ENCODE results near the gene ANKRD12. TPM values are rescaled to one million over a fixed set of nuclear protein-coding genes. Genes with fewer than 3 reads are reported as not detected.

The ANKRD12 gene
- total RNA-seq, 4 donors from 2014 or later = 45.6 to 58.6 (median 47.4) TPM

DNA sequence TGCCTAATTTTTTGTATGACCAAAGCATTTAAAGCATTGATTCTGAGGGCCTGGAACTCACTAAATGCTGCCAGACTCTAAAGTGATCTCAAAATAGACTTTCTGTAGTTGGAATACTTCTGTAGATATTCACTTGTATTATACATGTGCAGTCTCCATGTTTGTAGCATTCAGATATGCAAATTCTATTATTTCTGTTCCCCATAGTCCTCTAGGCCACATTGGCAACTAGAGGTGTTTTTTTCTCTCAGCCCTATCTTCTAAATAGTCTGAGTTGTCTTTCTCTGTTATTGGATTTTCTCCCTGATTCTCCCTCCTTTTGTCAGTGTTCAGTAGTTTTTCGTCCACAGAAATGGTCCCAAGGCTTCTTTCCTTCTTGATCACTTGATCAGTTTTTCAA lies 38.5 kb downstream of the ANKRD12 start:
- TF ChIP-seq, protein P1, sequence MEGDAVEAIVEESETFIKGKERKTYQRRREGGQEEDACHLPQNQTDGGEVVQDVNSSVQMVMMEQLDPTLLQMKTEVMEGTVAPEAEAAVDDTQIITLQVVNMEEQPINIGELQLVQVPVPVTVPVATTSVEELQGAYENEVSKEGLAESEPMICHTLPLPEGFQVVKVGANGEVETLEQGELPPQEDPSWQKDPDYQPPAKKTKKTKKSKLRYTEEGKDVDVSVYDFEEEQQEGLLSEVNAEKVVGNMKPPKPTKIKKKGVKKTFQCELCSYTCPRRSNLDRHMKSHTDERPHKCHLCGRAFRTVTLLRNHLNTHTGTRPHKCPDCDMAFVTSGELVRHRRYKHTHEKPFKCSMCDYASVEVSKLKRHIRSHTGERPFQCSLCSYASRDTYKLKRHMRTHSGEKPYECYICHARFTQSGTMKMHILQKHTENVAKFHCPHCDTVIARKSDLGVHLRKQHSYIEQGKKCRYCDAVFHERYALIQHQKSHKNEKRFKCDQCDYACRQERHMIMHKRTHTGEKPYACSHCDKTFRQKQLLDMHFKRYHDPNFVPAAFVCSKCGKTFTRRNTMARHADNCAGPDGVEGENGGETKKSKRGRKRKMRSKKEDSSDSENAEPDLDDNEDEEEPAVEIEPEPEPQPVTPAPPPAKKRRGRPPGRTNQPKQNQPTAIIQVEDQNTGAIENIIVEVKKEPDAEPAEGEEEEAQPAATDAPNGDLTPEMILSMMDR (IDR thresholded peaks at IDR 0.05) = no peak
- no peak for DNase-seq (ENCODE audit: low spot score)
- ATAC-seq (ENCODE audit: low FRiP score) = no peak

DNA sequence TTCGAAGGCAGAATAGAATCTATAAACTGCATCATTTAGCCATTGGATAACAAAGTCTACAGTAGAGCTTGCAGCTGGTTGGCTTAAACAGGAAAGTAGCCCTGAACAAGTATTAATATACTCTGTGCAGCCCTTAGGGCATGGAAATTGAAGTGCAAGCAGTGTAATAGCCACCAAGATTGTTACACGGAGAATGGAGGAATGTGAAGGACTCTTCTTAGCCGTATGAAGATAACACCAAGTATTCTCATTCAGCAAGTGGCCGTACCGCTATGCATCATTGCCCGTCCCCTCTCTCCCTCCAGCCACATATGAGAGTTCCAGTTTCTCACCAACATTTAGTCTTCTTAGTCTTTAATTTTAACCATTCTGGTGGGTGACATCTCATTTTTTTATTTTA lies 40.5 kb downstream of the ANKRD12 start:
- ATAC-seq (ENCODE audit: low FRiP score) (no peak), DNase-seq (ENCODE audit: low spot score) (no peak)
- TF ChIP-seq, protein P1 (IDR thresholded peaks at IDR 0.05) = no peak

DNA sequence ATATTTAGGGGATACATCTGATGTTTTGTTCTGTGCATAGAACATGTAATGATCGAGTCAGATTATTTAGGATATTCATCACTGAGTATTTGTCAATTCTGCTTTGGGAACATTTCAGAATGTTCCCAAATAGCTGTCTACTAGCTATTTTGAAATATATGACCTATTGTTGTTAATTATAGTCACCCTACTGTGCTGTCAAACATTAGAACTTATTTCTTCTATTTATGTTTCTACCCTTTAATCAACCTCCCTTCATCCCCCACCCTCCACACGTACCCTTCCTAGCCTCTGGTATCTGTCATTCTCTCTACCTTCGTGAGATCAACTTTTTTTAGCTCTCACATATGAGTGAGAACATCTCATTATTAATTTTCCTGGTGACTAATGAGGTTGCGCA lies 40.9 kb downstream of the ANKRD12 start:
- TF ChIP-seq, protein P1 (IDR thresholded peaks at IDR 0.05) = no peak
- no peak for ATAC-seq (ENCODE audit: low FRiP score)

DNA sequence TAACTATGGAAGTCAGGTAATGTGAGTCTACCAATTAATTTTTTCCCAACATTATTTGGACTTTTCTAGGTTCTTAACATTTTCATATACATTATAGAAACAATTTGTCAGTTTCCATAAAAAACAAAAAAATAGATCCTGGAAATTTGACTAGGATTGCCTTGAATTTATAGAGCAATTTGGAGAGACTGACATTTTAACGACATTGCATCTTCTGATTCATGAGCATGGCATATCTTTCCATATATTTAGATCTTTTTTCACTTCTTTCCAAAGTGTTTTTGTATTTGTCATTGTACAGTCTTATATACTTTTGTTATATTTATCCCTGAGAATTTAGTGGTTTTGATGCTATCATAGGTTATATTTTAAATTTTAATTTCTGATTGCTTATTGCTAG lies 42.0 kb downstream of the ANKRD12 start:
- TF ChIP-seq, protein P1 (IDR thresholded peaks at IDR 0.05) = no peak
- DNase-seq (ENCODE audit: low spot score) (no peak), ATAC-seq (ENCODE audit: low FRiP score) (no peak)

More for the DNA sequence above, 40.9 kb downstream of the ANKRD12 start:
- no peak for DNase-seq (ENCODE audit: low spot score)

DNA sequence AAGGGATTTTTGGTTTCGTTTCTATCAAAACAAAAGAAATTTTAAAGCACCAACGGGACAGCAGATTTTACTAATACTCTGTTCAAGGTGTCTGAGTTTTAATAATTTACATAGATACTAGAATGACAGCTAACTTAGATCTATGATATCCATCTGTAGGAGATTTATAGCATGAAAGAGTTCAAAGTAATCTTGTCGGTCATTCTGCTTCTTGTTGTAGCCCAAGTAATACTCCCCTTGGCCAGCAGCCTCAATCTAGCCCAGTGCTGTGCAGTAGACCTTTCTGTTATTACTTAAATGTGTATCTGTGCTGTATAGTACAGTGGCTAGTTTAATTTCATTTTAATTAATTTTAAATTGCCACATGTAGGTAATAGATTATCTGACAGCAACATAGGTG lies 44.7 kb downstream of the ANKRD12 start:
- no peak for DNase-seq (ENCODE audit: low spot score)
- TF ChIP-seq, protein P1 (IDR thresholded peaks at IDR 0.05) = no peak
- ATAC-seq (ENCODE audit: low FRiP score) = no peak

DNA sequence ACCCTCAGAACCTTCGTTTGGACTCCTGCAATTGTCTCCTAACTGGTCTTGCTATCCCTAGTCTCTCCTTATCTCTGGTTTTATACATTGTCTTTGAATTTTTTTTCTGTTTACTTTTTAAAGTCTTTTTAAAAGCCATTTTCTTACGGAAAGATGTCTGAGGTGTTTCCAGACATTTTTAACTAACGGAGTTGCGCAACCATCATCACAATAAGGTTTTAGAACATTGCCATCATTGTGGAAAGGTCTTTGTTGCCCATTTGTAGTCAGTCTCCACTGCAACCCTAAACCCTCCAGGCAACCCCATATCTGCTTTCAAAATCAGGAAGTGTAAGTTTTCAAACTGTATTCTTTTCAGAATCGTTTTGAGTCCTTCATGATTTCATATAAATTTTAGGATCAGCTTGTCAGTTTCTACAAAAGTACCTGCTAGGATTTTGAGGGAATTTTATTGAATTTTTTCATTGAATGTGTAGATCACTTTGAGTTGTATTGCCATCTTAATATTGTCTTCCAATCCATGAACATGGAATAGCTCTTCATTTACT lies 46.3 kb downstream of the ANKRD12 start:
- TF ChIP-seq, protein P1 (IDR thresholded peaks at IDR 0.05) = no peak
- no peak for DNase-seq (ENCODE audit: low spot score)
- no peak for ATAC-seq (ENCODE audit: low FRiP score)

DNA sequence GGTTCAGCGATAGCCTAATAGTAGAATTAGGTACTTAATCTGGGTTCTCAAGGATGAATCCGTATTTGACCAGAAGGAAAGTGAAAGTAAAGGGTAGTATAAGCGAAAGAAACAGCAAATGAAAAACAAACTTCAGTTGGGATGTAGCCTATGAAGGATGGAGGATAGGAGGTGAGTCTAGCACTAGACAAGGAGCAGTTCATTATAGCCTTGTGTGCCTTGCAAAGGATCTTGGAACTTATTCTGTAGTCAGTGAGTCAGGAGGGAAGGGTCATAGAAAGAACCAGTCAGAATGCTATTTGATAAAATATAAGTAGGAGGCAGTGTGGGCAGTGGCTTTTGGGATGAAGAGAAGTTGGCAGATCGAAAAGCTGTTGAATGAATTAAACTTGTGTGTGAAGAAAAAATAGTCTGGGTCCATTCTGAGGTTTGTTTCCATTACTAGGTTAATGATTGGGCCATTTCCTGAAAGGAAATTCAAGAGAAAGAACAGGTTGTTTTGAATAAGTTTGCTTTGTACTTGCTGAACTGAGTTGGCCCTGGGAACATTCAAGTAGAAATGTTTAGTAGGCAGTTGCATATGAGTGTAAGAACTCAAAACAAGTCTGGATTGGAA lies 48.5 kb downstream of the ANKRD12 start:
- ATAC-seq (ENCODE audit: low FRiP score) (no peak), DNase-seq (ENCODE audit: low spot score) (no peak)
- TF ChIP-seq, protein P1 (IDR thresholded peaks at IDR 0.05) = no peak
